Measurements from ENCODE around the gene CDK4.
"Not testable (repeated sequence)": the region's sequence is repeated elsewhere in the genome, so short reads cannot be mapped to it uniquely, and the experiment has no call there.

- not testable (repeated sequence) for TF ChIP-seq YY1 (IDR thresholded peaks at IDR 0.05; ENCODE audit: insufficient read depth, insufficient read length); SUZ12 (IDR thresholded peaks at IDR 0.05; ENCODE audit: extremely low read depth, insufficient read depth, insufficient read length); ZNF274 (IDR thresholded peaks at IDR 0.05; ENCODE audit: low read depth, low read length)
Observed at GRCh38 chr12:57721846-57722608, 30.1 kb downstream of the CDK4 start.
